C4-2B (cell line): ENCODE data around the gene FZD8.

ENCODE experiments used
- H3K27ac ChIP-seq: fragments of 450-650 bp; 2 replicates; pipeline ENCODE4 v1.5.1; 2017
- CTCF ChIP-seq: fragments of 450-650 bp; conservative IDR thresholded peaks from 2 replicates; pipeline ENCODE4 v1.5.1; 2017; ENCODE audit warnings: mild to moderate bottlenecking
- ZFX ChIP-seq: fragments of 450-650 bp; IDR thresholded peaks from 2 replicates; pipeline ENCODE4 v1.6.1; 2017

Gene FZD8

GRCh38 chr10:35652824-35653223, 10.7 kb upstream of the FZD8 start:
- H3K27ac ChIP-seq, result no peak overlapping the region
- no peak for TF ChIP-seq ZFX

GRCh38 chr10:35650894-35651293, 8.8 kb upstream of the FZD8 start:
- TF ChIP-seq ZFX (no peak), CTCF (no peak)
- no peak overlapping the region for H3K27ac ChIP-seq

GRCh38 chr10:35644050-35644950, 2.2 kb upstream of the FZD8 start:
- TF ChIP-seq CTCF (no peak), ZFX (no peak)
- H3K27ac ChIP-seq, result no peak overlapping the region

- no peak overlapping the region for H3K27ac ChIP-seq
- TF ChIP-seq ZFX (no peak), CTCF (no peak)
Observed at GRCh38 chr10:35643151-35644049, 1.3 kb upstream of the FZD8 start.

GRCh38 chr10:35642793-35643114, 658 bp upstream of the FZD8 start:
- H3K27ac ChIP-seq, result peak overlapping the region; percentile 91
- TF ChIP-seq ZFX, result no peak
- TF ChIP-seq CTCF, result no peak

GRCh38 chr10:35641676-35642034, 441 bp downstream of the FZD8 start:
- H3K27ac ChIP-seq, result peak overlapping the region; percentile 91
- TF ChIP-seq CTCF (no peak), ZFX (peak; percentile 86)

GRCh38 chr10:35640951-35641675, 983 bp downstream of the FZD8 start:
- TF ChIP-seq ZFX (no peak), CTCF (no peak)
- peak overlapping the region; percentile 91 for H3K27ac ChIP-seq
